Nephron progenitor cell (in vitro differentiated cells): ENCODE measurements around the gene HMGCS2.

Experiments
- DNase-seq: peaks from one replicate; pipeline ENCODE4 v3.0.0; 2021
- H3K27ac Mint-ChIP-seq: 2 replicates; pipeline ENCODE4 v1.8.0; 2021; ENCODE audit warnings: mild to moderate bottlenecking, moderate library complexity, mixed read lengths
- H3K27me3 Mint-ChIP-seq: 2 replicates; pipeline ENCODE4 v1.8.0; 2021; ENCODE audit warnings: mild to moderate bottlenecking, low read depth, mixed read lengths; ENCODE audit not compliant: poor library complexity
- H3K36me3 Mint-ChIP-seq: 2 replicates; pipeline ENCODE4 v1.8.0; 2021; ENCODE audit warnings: low read depth, mixed read lengths
- H3K4me1 Mint-ChIP-seq: 2 replicates; pipeline ENCODE4 v1.8.0; 2021; ENCODE audit warnings: mixed read lengths
- H3K4me3 Mint-ChIP-seq: 2 replicates; pipeline ENCODE4 v1.8.0; 2021; ENCODE audit warnings: mild to moderate bottlenecking, moderate library complexity, mixed read lengths
- H3K9me3 Mint-ChIP-seq: 2 replicates; pipeline ENCODE4 v1.8.0; 2021; ENCODE audit warnings: mild to moderate bottlenecking, moderate library complexity, mixed read lengths
- CTCF ChIP-seq: fragments of 200-600 bp; sonication (generic); IDR thresholded peaks from 2 replicates; pipeline ENCODE4 v1.5.0; 2021; ENCODE audit warnings: antibody characterized with exemption

Gene HMGCS2

GRCh38 chr1:119764220-119764619 is 4.5 kb downstream of the HMGCS2 start:
- no peak for DNase-seq
- Mint-ChIP-seq H3K36me3 (no peaks in the 10 kb centered on the region), H3K27me3 (peaks cover 10% of the 10 kb centered on the region), H3K27ac (no peak overlapping the region), H3K4me3 (no peak overlapping the region), H3K9me3 (peaks cover 4% of the 10 kb centered on the region), H3K4me1 (peaks cover 4% of the 10 kb centered on the region)
- no peak for TF ChIP-seq CTCF

GRCh38 chr1:119762953-119763352 is 5.8 kb downstream of the HMGCS2 start:
- Mint-ChIP-seq H3K4me3 (no peak overlapping the region), H3K36me3 (no peaks in the 10 kb centered on the region), H3K9me3 (peaks cover 4% of the 10 kb centered on the region), H3K27ac (no peak overlapping the region), H3K4me1 (no peaks in the 10 kb centered on the region), H3K27me3 (peaks cover 6% of the 10 kb centered on the region)
- no peak for DNase-seq
- no peak for TF ChIP-seq CTCF

- no peak for DNase-seq
- H3K27me3 Mint-ChIP-seq = peaks cover 6% of the 10 kb centered on the region
- H3K27ac Mint-ChIP-seq = no peak overlapping the region
- peaks cover 4% of the 10 kb centered on the region for H3K9me3 Mint-ChIP-seq
- no peak for TF ChIP-seq CTCF
- H3K36me3 Mint-ChIP-seq = no peaks in the 10 kb centered on the region
- H3K4me3 Mint-ChIP-seq = no peak overlapping the region
- H3K4me1 Mint-ChIP-seq = no peaks in the 10 kb centered on the region
Measured at GRCh38 chr1:119762409-119762808, 6.3 kb downstream of the HMGCS2 start.

GRCh38 chr1:119758584-119758983 is 10.1 kb downstream of the HMGCS2 start:
- H3K27ac Mint-ChIP-seq = no peak overlapping the region
- no peak for TF ChIP-seq CTCF
- no peaks in the 10 kb centered on the region for H3K4me1 Mint-ChIP-seq
- H3K9me3 Mint-ChIP-seq = no peaks in the 10 kb centered on the region
- H3K4me3 Mint-ChIP-seq = no peak overlapping the region
- no peak for DNase-seq
- no peaks in the 10 kb centered on the region for H3K36me3 Mint-ChIP-seq
- peaks cover 6% of the 10 kb centered on the region for H3K27me3 Mint-ChIP-seq

- peaks cover 14% of the 10 kb centered on the region for H3K27me3 Mint-ChIP-seq
- no peaks in the 10 kb centered on the region for H3K36me3 Mint-ChIP-seq
- no peaks in the 10 kb centered on the region for H3K9me3 Mint-ChIP-seq
- H3K4me3 Mint-ChIP-seq = no peak overlapping the region
- H3K27ac Mint-ChIP-seq = no peak overlapping the region
- TF ChIP-seq CTCF = no peak
- DNase-seq = no peak
- no peaks in the 10 kb centered on the region for H3K4me1 Mint-ChIP-seq
Measured at GRCh38 chr1:119752592-119752991, 16.1 kb downstream of the HMGCS2 start.

GRCh38 chr1:119748040-119748439 is 20.7 kb downstream of the HMGCS2 start:
- Mint-ChIP-seq H3K9me3 (no peaks in the 10 kb centered on the region), H3K27me3 (peaks cover 18% of the 10 kb centered on the region), H3K4me1 (peaks cover 18% of the 10 kb centered on the region), H3K4me3 (no peak overlapping the region), H3K27ac (no peak overlapping the region), H3K36me3 (peaks cover 13% of the 10 kb centered on the region)
- no peak for TF ChIP-seq CTCF
- DNase-seq = no peak
